GM18951 (cell line): ENCODE data around the gene VPS13A.

Experiments used
- POLR2A ChIP-seq: IDR thresholded peaks from 4 replicates; pipeline ENCODE4 v1.6.1; 2011; ENCODE audit warnings: mild to moderate bottlenecking; ENCODE audit not compliant: insufficient read length, insufficient read depth; ENCODE audit errors: extremely low read depth
- in situ Hi-C: fragments of 300-500 bp; cut with MboI; formaldehyde crosslinking; loops from one replicate; pipeline ENCODE4 v1.12.0; 2022; ENCODE audit warnings: low sequenced_read_pairs, mixed read lengths, inconsistent platforms; ENCODE audit not compliant: unreplicated experiment

VPS13A gene

DNA sequence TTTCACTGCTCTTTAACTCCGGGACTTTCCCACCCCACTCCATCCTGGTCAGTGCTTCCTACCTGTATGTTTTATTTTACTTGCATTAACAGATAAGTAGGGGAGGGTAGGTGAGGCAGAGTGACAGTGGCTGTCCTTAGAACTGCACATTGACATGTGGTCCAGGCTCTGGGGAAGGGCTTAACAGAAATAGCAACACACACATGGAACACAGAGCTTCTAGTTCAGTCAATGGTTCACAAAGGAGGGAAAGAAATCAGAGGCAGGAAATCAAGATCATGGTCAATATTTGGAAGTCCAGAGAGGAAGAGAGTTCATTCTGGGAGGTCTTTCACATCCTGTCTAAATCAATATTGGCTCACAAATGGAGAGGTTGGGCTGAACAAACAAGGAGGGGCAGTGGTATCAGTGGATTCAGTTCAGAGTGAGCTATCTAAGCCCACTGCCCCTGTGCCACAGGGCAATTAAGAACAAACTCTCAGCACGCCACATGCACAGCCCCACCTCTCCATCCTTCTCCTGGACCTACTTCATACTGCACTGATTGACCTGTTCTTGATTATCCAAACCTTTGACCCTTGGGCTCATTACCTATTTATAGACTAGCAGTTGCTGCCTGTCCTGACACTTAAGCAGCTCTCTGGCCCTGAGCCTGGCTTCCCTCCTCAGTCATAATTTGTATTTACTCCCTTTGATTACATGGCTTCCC is 6.2 kb upstream of the VPS13A start:
- TF ChIP-seq POLR2A, result no peak

GRCh38 chr9:77175151-77175550 is 2.2 kb upstream of the VPS13A start:
- no peak for TF ChIP-seq POLR2A
- in situ Hi-C loops, result no loop called here

More for the DNA sequence above, 6.2 kb upstream of the VPS13A start:
- in situ Hi-C loops, result no loop called here

DNA sequence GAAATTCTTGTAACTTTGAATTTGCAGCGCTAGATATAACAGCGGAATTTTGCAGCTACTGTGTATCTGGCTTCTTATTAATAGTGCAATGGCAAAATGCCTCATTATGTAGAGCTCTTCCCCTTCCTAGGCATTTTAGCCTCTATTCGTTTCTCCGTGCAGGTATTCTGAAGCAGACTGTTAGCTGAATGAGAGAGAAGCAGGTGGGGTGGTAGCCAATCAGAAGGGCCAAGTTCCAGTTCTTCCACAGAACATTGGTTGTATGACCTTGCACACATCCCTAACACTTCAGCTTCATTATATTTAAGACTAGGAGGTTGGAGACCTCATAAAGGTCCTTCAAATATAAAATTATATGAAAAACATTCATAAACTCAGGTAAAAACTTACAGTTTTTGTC is 1.2 kb upstream of the VPS13A start:
- TF ChIP-seq POLR2A, result no peak
- in situ Hi-C loops, result no loop called here

DNA sequence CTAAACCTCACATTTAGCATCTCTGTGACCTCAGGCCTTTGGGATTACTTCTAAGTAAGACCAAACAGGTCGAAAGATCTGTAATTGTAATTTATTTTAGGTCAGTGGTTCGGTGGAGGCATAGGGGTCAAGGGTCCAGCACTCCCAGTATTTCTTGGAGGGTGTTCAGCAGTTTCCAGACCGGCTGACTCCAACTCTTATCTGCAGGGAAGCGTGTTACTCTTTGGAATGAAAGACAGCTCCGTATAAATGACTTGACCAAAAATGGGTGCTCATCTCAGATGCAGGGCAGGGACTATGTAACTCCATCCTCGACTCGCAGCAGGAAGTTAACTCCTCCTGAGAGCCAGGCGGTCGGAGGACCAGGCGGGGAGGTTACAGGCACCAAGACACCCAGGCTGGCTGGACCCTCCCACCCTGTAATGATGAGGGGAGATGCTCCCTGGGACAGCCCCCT is 620 bp upstream of the VPS13A start:
- TF ChIP-seq POLR2A, result no peak
- in situ Hi-C loops, result no loop called here

DNA sequence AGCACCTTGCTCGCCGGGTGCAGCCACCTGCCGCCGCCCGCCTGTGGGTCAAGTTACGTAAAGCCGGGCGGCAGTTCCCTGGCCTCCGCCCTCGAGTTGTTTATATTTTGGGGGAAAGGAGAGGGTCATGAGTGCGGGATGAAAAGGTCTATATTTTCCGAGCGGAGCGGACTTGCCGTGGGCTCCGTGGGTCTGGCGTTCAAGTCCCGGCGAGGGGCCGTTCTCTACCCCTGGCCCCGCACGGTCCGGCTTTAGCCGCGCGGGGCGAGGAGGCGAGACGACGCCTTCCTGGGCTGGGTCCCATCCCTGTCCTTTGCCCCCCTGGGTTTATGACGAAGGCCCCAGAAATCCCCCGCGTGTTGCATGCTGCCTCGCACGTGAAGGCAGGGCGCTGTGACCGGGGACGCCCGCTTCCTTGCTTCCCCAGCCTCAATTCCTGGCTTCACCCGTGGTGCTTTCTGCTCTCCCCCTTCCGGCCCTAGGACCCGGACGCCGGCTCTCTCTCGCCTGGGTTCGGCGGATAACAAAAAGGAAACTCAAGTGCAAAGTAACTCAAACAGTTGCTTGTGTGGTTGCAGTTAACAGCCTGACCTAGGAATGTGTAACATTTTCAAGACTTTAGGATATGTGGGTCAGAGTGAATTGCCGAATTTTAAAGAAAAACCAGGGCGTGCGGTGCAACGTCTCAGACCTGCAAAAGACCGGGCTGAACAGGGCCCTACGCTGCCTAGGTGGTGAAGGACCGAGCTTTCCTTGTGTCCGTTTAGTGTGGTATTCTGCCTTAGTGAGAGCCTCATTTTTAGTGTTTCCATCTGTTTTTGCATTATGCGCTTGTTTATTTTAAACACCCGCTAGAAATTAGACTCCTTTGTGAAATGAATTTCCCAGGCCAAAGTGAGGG is 810 bp downstream of the VPS13A start:
- TF ChIP-seq POLR2A, result no peak
- in situ Hi-C loops, result no loop called here

- TF ChIP-seq POLR2A, result no peak
- in situ Hi-C loops, result no loop called here
These were observed 2.7 kb downstream of the VPS13A start for GRCh38 chr9:77180056-77180455.

GRCh38 chr9:77183581-77183980 is 6.2 kb downstream of the VPS13A start:
- TF ChIP-seq POLR2A, result no peak
- in situ Hi-C loops, result no loop called here

- in situ Hi-C loops, result no loop called here
- TF ChIP-seq POLR2A, result no peak
These were observed 10.9 kb downstream of the VPS13A start for GRCh38 chr9:77188242-77188641.

DNA sequence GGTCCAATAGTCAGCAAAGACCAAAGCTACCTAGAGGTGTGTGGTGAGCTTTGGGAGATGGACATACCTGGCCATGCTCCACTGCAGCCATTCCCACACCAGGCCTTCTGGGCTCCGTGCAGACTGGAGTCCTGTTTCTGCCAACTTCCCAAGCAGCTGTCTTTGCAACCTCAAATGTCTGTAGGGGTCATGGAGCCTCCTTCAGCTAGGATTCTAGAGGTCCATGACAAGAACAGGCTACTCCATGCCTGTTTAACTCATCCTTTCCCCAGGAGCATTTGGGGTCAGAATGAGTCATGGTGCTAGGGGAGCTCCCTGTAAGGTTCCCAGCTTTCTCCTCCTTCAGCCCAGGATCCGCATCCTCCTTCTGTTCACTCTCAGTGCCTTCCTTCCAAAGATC is 17.1 kb downstream of the VPS13A start:
- TF ChIP-seq POLR2A, result no peak
- in situ Hi-C loops, result no loop called here

GRCh38 chr9:77210116-77210515 is 32.8 kb downstream of the VPS13A start:
- TF ChIP-seq POLR2A, result no peak
- in situ Hi-C loops, result no loop called here

GRCh38 chr9:77211561-77211960 is 34.2 kb downstream of the VPS13A start:
- in situ Hi-C loops, result no loop called here

DNA sequence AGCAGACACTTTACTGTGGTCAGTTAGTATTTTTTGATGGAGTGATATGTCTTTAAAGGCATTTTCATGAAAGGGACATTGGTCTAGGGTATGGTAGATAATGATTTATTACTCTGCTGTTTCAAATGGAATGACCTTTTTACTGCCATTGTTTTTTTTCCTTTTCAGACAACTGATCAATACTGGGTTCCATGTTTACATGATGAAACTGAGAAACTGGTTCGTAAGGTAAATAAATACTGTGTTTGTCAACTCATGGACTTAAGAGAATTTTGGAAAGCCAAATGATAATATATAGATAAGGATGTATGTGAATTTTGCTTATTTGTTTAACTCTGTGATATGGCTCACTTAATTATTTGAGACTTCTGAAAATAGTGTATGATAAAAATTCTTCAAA is 35.5 kb downstream of the VPS13A start:
- no peak for TF ChIP-seq POLR2A
- in situ Hi-C loops, result no loop called here

More at GRCh38 chr9:77211561-77211960, 34.2 kb downstream of the VPS13A start:
- TF ChIP-seq POLR2A, result no peak

DNA sequence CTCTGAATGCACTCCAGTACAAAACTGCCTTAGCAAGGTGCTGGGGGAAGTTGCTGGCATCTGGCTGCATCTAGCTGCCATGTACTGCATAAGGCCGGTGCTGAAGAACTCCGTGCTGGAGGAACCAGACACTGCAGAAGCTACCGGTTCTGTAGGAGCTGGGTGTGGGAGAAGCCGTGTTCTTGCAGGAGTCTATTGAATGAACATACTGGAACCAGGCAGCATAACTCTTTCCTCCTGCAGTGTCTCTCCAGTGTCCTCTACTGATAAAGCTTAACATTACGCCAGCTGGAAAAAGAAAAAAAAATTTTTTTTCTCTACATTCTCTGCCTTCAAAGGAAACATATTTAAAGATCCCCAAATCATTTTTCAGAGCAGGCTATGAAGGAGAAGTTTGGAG is 38.5 kb downstream of the VPS13A start:
- TF ChIP-seq POLR2A, result no peak

GRCh38 chr9:77218612-77219011 is 41.3 kb downstream of the VPS13A start:
- in situ Hi-C loops, result no loop called here
- TF ChIP-seq POLR2A, result no peak

More for the DNA sequence above, 38.5 kb downstream of the VPS13A start:
- in situ Hi-C loops, result no loop called here

- in situ Hi-C loops, result no loop called here
- no peak for TF ChIP-seq POLR2A
These were observed 44.1 kb downstream of the VPS13A start for GRCh38 chr9:77221431-77221830.
